GM12875 (cell line): Measurements from ENCODE around the gene PHRF1.

Experiments used
- H3K4me3 ChIP-seq: one replicate; pipeline ENCODE4 v1.5.1; 2011; ENCODE audit warnings: low read depth, low read length, control low read depth
- CTCF ChIP-seq: IDR thresholded peaks from 2 replicates; pipeline ENCODE4 v1.5.1; 2011; ENCODE audit warnings: low read depth, mild to moderate bottlenecking, control low read depth, inconsistent platforms, low read length, moderate library complexity, borderline replicate concordance; ENCODE audit not compliant: insufficient read depth

The PHRF1 gene

GRCh38 chr11:587546-587945, 11.3 kb downstream of the PHRF1 start:
- H3K4me3 ChIP-seq, result no peak overlapping the region
- no peak for TF ChIP-seq CTCF

GRCh38 chr11:587978-588380, 11.7 kb downstream of the PHRF1 start:
- no peak for TF ChIP-seq CTCF
- H3K4me3 ChIP-seq, result no peak overlapping the region

- H3K4me3 ChIP-seq, result no peak overlapping the region
- TF ChIP-seq CTCF, result no peak
These were observed 13.5 kb downstream of the PHRF1 start for GRCh38 chr11:589798-590197.

GRCh38 chr11:590997-591396, 14.7 kb downstream of the PHRF1 start:
- TF ChIP-seq CTCF, result no peak
- no peak overlapping the region for H3K4me3 ChIP-seq

GRCh38 chr11:592501-592900, 16.2 kb downstream of the PHRF1 start:
- TF ChIP-seq CTCF, result no peak
- no peak overlapping the region for H3K4me3 ChIP-seq

- no peak for TF ChIP-seq CTCF
- H3K4me3 ChIP-seq, result no peak overlapping the region
These were observed 16.6 kb downstream of the PHRF1 start for GRCh38 chr11:592918-593317.

GRCh38 chr11:593347-593746, 17.1 kb downstream of the PHRF1 start:
- no peak overlapping the region for H3K4me3 ChIP-seq
- no peak for TF ChIP-seq CTCF
